HG03469 (cell line): Measurements from ENCODE around the gene CCDC93.
"Not testable (repeated sequence)": the region's sequence is repeated elsewhere in the genome, so short reads cannot be mapped to it uniquely, and the experiment has no call there.

Experiments used
- ATAC-seq: cut with Tn5 transposase; IDR thresholded peaks from one replicate; pipeline ENCODE4 v1.9.1; 2021; ENCODE audit warnings: mild to moderate bottlenecking, moderate library complexity, moderate number of reproducible peaks; ENCODE audit not compliant: unreplicated experiment

CCDC93 gene

DNA sequence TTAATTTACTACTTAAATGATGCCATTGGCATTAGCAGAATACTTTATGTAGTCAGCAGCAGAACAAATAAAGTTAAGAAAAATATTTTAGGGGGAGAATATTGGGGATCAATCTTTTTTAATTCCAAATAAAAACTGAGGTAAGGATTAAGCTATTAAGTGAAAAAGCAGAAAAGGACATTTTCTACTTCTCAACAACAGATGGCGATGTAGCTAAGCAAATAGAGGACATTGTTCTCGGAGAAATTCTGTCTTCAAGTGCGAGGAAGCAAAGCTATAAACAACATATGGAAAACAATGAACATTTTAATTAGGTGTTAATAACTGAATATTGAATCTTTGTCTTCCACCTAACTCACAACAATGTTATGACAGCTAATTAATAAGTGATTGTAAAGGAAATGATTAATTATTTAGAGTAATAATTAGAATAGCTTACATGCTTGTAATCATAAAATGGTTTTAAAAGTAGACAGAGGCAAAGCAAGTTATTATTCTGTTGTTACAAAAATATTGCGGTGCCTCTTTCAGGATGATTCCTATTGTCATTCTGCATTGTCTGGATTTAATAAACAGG, 32.9 kb upstream of the CCDC93 start:
- ATAC-seq, result no peak

DNA sequence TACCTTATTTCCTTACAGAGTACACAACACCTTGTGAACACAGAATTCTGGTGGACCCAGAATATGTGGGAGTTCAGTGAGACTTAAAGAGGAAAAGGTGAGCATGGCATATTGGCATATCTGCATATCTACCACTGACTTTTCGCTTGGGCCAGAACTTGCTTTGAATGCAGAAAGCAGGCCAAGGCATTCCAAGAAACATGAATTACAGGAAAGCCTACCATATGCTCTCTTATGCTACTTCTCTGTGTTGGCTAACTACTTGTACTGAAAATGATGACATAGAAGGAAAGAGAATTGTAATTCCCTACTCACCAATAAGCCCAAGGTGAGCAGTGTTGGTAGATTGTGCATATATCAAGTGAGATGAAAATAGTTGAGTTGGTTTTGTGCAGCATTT, 31.4 kb upstream of the CCDC93 start:
- ATAC-seq, result no peak

DNA sequence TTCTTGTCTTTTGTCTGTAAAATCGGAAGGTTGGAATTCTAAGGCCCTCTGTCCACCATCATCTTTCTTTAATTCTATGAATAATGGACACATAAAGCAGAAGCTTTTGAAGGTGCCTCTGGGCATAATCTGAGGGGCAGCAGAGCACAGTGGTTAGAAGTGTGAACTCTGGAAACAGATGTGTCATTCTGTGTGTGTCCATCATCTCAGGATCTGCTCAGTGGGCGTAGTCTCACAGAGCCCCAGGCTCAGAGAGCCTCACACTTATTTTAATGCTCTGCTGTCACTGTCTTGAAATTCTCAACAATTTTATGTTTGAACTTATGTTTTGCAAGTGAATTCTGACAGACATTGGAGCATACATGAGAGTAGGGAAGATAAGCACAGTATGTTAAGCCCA, 31.0 kb upstream of the CCDC93 start:
- no peak for ATAC-seq

DNA sequence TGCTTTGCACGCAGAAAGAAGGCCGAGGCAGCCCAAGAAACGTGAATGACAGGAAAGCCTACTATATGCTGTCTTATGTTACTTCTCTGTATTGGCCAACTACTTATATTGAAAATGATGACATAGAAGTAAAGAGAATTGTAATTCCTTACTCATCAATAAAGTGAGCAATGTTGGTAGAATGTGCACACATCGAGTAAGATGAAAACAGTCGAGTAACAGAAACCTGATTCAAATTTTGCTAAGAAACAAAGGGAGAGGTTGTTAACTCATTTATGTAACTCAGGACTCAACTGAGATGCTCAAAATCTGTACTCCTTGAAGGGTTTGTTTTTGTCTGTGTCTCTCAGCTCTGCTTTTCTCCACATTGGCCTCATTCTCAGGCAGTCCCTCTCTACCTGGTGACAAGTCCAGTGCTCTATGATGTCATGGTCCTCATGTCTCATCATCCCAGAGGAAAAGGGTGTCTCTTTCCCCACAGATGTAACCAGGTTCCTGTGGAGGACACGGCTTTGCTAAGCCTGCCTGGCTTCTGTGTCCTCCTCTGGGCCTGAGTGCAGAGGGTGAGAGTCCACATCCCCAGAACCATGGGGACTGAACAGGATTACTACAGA, 30.3 kb upstream of the CCDC93 start:
- ATAC-seq, result no peak

DNA sequence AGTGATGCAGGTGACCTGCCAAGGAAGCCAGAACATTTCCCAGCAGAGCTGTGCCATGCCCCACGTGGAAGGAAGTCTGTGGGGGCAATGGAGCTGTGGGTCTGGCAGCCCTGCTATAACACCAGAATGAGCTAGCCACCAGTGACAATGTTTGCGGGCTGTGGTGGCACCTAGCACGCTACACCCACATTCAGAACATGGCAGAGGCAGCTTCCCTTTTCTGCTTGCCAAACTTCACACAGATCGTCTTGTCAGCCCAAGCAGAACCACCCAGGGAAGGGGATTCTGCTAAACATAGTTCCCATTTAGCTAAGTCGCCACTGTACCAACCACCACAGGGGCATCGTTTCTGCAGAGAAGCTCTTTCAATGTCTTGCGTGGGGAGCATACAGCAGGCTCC, 27.0 kb upstream of the CCDC93 start:
- ATAC-seq, result no peak

DNA sequence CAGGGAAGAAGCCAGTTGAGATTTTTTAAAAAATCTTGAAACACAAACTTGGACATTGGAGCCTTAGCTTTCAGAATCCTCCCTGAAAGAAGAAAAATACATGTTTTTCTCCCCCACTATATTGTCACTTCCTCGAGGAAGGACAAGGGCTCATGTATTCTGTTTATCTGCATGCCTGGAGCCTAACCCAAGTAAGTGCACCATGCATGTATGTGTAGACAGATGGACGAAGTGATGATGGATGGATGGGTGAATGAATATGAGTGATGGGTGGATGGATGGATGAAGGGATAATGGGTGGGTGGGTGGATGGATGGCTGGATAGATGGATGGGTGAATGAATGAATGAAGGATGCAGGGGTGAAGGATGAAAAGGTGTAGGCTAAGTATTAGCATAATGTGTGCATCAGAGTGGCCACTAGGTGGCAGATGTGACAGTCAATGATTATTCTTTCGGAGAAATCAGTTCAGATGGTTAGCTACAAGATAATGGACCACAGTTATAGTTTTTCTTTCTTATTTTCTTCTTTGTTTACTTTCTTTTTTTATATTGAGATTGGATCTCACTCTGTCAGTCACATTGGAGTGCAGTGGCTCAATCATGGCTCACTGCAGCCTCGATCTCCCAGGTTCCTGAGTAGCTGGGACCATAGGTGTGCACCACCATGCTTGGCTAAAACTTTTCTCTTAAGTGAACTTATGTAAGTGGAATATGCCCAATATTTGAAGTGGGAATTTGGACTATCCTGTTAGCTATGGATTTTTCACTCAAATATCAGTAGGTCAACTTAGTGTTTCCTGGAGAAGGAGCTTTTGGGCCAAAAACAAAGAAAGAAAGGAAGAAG, 18.5 kb upstream of the CCDC93 start:
- peak; percentile 93 for ATAC-seq

DNA sequence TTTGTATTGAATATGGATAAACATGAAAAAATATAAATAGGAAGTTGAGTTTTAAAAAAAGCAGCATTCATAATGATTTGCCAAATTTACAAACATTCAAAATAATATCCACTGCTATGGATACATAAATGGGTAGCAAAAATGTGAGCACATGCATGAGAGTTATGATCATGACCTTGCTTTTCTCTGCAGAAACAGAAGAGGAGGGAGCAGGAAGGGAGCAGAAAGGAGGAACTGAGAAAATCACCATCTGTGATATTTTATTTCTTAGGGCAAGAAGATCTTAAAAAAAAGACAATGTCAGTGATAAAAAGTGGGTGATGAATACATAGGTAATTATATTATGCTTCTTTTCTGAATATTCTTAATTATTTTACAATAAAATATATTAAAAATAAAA, 17.7 kb upstream of the CCDC93 start:
- ATAC-seq, result no peak

DNA sequence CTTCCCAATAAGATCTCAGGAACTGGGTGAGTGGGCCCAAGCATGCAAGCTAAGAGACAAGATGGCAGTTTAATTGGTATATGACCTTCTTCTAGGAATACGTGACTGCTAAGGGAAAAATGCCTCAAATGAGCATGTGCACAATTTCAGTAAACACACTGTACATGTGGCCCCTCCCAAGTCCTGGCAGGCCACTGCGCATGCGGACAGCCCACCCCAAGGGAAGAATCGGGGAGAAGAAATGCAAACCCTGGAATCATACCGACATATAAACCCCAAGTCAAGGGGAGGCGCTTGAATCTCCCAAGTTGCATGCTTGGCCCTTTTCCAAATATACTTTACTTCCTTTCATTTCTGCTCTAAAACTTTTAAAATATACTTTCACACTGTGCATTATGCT, 15.2 kb upstream of the CCDC93 start:
- ATAC-seq, result no peak

DNA sequence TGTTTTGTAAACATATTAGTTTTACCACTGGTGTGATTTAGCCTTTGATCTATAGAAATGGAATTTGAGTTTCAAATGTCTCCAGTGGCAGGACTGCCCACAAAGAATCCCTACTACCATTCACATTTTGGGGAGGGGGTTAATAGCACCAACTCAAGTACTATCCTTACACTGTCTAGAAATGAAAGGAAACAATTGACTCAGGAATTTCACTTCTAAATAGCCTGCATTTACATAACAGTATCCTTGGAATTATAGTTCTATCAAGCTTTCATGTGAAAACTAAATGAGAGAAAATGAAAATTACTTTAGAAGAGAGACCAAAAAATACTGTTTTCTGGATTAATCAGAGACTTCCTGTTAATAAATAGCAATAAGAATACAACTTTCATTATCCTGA, 7.5 kb upstream of the CCDC93 start:
- ATAC-seq, result no peak

DNA sequence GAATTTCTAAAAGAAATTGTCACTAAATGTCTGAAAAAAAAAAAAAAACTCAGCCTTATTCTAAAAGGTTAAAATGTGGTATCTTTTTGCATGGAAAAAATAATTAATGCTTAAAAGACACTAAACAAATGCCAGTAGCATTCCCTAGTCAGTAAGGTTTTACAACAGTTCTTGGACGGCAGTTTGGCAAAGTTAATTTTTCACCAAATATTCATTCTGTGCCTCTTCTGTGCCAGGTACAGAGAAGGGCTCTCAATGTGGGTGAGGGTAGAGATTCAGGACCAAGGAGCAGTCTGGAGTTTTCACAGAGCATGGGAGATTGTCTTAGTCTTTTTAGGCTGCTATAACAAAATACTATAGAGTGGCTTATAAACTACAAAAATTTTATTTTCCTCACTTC, 6.0 kb upstream of the CCDC93 start:
- no peak for ATAC-seq

DNA sequence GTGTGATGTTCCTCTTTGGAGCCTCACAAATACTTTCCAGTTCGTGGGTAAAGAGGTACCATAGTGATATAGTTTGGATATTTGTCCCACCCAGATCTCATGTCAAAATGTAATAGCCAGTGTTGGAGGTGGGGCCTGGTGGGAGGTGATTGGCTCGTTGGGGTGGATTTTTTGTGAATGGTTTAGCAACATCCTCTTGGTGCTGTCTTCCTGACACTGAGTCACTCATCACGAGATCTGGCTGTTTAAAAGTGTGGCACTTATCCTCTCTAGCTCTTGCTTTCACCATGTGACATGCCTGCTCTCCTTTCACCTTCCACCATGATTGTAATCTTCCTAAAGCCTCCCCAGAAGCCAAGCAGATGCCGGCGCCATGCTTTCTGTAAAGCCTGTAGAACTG, 3.0 kb upstream of the CCDC93 start:
- ATAC-seq, result no peak

DNA sequence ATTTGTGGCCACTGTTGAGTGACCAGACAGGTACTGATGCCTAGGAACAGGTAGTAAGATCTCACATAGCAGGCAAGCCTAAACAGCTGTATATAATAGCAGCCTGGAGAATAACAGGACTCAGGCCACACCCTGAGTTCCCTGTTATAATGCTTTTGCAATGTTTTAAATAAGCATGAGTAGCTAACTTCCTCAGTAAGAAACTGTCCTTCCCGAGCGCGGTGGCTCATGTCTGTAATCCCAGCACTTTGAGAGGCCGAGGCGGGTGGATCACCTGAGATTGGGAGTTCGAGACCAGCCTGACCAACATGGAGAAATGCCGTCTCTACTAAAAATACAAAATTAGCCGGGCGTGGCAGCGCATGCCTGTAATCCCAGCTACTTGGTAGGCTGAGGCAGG, 1.9 kb upstream of the CCDC93 start:
- not testable (repeated sequence) for ATAC-seq

DNA sequence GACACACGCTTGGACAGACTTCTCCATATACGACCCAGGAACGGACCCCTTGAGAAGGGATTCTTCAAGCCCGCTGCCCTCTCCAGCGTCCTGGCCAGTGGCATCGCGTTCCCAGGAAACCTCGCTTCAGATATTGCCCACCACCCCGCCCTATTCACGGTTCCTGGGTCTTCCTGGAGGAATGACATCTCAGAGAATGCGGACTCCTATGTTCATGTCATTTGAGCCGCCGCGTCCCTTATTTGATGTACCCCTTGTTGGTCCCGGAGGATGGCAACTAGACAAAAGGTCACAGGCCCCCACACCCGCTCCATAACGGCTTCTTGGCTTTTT, 588 bp upstream of the CCDC93 start:
- ATAC-seq, result no peak

DNA sequence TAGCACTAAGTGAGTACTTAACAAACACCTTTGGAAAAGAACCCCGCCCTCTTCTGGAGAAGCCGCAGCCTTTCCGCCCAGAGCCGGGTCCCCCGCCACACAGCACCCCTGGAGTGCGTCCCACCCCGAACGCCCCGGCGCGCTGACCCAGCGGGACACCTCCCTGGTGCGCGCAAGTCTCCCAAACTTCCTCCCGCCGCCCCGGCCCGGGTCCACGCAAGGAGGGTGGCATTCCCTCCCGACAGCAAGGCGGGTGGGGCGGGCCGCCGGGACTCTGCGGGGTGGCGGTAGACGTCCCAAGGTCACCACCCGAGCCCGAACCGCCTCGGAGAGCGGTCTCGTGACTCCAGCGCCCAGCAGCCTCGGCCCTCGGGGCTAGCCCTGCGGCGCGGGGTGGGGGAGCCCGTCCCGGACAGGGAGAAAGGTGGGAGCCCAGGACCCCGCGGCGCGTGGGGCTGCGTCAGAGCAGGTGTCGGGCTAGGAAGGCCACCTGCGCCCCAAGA, 598 bp downstream of the CCDC93 start:
- peak; percentile 22 for ATAC-seq

DNA sequence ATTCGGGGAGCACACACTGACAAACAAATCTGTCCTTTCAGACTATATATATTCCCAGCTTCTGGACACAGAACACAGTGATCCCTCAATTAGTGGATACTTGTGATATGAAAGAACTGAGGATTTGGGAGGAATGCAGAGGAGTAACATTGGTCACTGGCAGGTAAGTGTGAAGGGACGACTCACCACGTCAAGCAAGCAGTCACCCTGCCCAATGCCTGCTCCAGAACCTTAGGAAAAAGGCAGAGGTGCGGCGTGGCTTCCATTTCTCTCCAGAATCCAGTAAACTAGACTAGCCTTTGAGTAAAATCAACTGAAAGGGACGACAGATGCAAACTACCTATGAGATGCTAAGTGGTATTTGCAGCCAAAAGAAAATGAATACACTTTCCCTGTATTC, 1.1 kb downstream of the CCDC93 start:
- no peak for ATAC-seq

DNA sequence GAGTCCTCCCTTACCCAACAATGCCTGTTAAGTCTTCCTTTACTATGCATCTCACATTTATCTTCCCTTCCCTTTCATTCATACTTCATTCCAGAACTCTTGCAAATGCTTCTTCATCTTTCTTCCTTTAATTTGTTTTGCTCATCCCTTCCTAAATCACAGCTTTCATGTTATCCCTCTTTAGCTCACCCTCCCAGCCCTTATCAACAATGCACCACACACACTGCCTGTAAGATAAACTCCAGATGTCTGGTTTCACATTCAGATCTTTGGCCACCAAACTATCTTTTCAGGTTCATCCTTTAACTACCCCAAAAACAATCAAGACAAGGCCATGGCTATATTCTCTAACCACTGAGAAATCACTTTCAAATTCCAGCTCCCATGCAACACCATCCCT, 3.4 kb downstream of the CCDC93 start:
- no peak for ATAC-seq

DNA sequence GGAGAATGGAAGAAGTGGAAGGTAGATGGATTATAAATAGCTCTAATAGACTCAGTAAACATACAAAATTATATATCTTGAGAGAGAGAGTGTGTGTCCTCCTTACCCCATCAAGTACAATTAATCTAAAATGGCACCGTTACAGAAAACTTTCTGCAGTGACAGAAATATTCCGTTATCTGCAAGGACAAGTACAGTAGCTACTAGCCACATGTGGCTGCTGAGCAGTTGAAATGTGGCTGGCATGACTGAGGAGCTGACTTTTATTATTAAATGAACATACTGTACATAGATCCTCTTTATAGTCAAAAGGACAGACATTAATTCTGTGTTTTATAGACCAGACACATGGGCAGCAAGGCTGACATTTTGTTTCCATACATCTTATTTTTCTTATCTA, 7.0 kb downstream of the CCDC93 start:
- ATAC-seq, result no peak

DNA sequence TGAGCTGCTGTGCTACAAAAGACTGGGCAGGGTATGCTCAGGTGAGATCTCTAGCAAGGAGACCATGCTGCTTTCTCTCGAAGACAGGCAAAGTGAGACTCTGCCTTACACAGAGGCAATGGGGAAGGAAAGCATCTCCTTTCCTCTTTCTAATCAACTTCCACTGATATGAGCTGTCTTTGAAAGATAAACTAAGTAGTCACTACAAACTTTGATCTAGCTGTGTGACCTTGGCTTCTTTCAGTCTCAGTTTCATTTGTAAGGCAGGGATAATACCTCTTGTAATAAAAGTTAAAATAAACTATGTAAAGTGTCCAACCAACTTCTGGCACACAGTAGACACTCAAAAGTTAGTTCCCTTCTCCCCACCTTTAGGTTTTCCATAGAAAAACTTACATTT, 7.5 kb downstream of the CCDC93 start:
- ATAC-seq, result no peak

DNA sequence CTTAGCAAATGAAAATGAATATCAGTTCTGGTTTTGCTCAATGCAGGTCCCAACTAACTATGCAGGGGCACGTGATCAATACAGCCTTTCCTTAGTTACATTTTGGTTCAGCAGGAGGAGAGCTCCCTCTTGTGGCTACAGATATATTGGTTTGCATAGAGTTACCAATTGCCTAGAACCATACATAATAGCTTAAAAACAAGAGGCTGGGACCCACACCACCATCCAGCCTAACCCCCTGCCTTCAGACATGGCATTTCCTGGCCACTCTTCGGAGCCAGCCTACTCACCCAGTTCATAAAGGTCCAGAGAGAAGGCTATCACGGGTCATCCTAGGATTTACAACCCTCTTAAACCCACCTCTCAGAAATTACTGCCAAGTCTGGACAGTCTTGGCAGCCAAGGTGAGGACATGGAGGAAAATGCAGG, 10.5 kb downstream of the CCDC93 start:
- ATAC-seq, result peak; percentile 99

DNA sequence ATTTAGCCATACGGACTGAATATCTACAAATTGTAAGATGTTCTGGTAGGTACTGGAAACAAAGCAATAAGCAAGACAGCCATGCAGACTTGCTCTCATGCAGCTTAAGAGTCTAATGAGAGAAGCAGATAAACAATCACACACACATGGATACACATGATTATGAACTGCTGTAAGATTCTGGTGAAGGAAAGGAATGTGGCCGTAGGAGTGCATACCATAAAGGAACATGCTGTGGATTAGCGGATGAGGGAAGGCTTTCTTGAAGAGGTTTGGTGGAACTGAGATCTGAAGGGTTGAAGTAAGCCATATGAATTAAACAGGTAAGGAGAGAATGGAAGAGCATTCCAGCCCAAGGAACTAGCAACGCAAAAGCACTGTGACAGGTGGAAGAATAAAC, 13.8 kb downstream of the CCDC93 start:
- ATAC-seq, result no peak

DNA sequence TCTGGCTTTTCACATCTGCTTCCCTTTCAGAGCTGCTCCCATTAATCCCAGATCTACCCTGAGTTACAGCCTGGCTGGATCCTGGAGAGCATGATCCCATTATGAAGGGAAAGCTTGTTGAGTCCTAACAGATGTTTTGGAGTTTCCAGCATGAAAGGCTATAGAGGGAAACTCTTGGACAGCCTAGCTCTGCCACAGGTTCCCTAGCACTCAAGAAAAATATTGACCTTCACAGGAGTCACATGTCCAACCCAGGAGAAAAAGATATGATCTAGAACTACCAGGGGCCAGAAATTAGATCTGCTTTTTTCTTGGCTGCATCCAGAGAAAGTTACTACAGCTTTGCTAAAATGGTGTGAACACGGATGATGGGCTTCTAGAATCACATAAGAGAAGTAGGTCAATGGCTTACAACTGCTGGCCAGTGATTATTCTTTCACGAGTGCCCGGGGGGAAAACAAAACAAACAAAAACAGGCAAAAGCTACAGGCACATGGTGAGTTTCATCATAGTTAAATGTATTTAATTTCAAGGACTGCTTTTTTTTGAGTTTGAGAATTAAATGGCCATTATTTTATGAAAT, 15.9 kb downstream of the CCDC93 start:
- no peak for ATAC-seq

DNA sequence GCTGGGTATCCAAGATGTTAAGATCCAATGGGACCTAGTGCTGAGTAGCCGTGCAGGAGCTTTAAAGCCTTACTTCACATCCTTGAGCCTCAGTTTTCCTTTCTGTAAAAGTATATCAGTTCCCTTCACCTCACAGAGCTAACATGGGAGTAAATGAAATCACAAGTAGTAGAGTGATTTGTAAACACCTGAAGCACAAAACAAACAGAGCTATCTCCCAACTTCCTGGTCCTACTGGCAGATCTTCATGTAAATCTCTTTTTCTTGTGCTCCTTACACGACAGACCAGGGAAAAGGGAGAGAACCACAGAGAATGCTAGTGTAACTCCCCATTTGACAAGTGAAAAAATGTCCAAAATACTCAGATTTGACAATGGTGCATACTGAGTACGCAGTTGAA, 17.3 kb downstream of the CCDC93 start:
- ATAC-seq, result no peak
